Retinal pigment epithelial cell (primary cell): ENCODE data around the gene CCDC134.

Experiments
- DNase-seq: peaks from one replicate; pipeline ENCODE4 v3.0.0-alpha.2; 2010; ENCODE audit warnings: low read depth
- H3K4me3 ChIP-seq: 2 replicates; pipeline ENCODE4 v1.5.1; 2011; ENCODE audit warnings: mild to moderate bottlenecking, low read length, control low read depth, moderate library complexity
- TF ChIP-seq, protein P1 (sequence below): conservative IDR thresholded peaks from 2 replicates; pipeline ENCODE4 v1.5.1; 2011; ENCODE audit warnings: low read depth, low read length, control low read depth, inconsistent platforms

CCDC134 gene

DNA sequence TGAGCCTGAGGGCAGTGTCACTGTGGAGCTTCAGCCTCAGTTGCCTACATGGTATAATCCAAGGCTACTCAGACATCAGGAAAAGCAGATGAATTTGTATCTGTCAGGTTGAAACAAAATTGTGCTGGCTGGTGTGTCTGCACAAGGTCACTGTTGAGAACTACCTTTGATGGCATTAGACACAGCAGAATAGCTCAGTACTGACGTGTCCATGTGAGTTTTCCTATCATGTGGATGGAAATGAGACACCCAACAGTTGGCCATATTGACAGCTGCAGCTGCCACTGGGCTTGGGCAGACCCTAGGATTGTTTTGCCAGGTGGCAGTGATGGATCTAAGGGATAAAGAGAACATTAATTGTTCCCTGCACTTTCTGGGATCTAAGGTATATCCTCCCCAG is 15.8 kb downstream of the CCDC134 start:
- TF ChIP-seq, protein P1, sequence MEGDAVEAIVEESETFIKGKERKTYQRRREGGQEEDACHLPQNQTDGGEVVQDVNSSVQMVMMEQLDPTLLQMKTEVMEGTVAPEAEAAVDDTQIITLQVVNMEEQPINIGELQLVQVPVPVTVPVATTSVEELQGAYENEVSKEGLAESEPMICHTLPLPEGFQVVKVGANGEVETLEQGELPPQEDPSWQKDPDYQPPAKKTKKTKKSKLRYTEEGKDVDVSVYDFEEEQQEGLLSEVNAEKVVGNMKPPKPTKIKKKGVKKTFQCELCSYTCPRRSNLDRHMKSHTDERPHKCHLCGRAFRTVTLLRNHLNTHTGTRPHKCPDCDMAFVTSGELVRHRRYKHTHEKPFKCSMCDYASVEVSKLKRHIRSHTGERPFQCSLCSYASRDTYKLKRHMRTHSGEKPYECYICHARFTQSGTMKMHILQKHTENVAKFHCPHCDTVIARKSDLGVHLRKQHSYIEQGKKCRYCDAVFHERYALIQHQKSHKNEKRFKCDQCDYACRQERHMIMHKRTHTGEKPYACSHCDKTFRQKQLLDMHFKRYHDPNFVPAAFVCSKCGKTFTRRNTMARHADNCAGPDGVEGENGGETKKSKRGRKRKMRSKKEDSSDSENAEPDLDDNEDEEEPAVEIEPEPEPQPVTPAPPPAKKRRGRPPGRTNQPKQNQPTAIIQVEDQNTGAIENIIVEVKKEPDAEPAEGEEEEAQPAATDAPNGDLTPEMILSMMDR: no peak
- no peak for DNase-seq

DNA sequence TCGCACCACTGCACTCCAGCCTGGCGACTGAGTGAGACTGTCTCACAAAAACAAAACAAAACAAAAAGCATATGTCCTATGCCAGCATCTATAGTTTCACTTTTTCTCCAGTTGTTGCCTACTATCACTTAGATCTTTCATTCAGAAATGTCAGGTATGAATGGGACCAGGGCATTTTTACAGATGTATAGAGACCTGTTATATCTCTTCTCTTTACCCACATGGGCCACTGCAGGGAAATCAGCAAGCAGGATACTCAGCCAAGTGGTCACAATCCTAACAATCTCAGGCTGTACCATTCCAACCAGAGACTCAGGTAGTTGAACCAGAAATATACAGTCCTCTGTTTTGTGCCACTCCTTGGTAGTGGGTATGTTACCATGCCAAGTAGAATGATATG is 16.4 kb downstream of the CCDC134 start:
- H3K4me3 ChIP-seq: no peak overlapping the region
- TF ChIP-seq, protein P1: no peak
- no peak for DNase-seq

More for the DNA sequence above, 15.8 kb downstream of the CCDC134 start:
- H3K4me3 ChIP-seq: no peak overlapping the region

DNA sequence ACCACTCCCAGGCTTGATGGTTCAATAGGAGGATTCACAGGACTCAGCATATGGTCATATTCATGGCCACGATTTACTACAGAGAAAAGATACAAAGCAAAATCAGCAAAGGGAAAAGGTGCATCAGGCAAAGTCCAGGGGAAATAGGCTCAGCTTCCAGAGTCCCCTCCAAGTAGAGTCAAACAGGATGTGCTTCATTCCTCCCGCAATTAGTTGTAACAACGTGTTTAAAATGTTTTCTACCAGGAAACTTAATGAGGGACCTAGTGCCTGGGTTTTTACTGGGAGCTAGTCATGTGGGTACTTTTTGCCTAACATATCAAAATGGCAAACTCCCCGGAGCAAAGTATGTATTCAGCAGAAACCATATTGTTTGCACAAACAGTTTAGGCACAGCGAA is 17.5 kb downstream of the CCDC134 start:
- DNase-seq: no peak
- TF ChIP-seq, protein P1: no peak
- H3K4me3 ChIP-seq: no peak overlapping the region

DNA sequence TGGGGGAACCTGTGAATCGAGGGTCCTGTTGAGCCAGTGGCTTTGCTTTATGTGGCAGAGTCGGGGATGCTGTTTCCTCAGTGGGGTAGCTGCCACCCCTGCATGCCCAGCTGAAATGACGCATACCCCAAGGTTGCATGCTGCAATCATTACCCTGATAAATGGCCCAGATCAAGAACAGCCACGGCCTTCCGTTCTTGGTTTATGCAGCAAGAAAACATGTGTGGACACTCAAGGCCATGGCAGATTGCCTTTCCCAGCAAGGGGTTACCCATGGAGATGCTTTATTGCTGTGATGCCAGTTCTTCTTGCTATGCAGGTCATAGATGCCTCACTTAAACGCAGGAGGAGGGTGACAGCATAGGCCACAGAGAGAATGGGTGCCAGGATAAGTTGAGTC is 18.1 kb downstream of the CCDC134 start:
- no peak for DNase-seq
- no peak overlapping the region for H3K4me3 ChIP-seq
- TF ChIP-seq, protein P1: no peak

DNA sequence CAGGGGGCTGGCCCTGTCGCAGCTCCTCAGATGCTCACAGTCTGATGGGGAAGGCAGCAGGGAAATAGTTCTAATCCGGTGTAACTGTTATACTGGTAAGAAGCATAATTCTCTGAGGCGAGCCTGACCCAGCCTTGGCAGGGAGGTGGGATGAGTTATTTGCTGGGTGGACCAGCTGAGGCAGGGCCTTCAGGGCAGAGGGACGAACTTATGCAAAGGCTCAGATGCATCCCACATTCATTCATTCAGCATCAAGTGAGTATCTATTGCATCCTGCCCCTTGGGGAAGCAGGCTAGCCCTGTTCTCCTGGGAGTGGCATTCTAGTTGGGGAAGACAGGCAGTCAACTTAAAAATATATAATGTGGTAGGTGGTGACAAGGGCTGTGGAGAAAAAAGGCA is 18.8 kb downstream of the CCDC134 start:
- TF ChIP-seq, protein P1: no peak
- H3K4me3 ChIP-seq: no peak overlapping the region
- DNase-seq: no peak

DNA sequence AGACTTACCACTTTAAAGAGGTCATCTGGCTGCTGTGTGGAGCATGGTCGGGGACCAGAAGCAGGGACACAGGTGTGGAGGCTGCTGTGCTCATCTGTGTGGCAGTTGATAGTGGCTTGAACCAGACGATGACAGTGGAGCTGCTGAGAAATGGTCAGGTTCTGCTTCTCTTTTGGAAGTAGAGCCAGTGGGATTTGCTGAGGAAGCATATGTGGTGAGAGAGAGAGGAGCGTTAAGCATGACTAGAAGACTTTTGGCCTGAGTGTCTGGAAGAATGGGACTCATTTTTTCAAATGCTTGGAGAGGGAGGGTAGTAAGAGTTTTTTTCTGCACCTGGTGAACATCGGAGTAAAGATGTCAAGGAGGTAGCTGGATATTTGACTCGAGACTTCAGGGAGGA is 20.0 kb downstream of the CCDC134 start:
- TF ChIP-seq, protein P1: no peak
- H3K4me3 ChIP-seq: no peak overlapping the region
- DNase-seq: no peak

DNA sequence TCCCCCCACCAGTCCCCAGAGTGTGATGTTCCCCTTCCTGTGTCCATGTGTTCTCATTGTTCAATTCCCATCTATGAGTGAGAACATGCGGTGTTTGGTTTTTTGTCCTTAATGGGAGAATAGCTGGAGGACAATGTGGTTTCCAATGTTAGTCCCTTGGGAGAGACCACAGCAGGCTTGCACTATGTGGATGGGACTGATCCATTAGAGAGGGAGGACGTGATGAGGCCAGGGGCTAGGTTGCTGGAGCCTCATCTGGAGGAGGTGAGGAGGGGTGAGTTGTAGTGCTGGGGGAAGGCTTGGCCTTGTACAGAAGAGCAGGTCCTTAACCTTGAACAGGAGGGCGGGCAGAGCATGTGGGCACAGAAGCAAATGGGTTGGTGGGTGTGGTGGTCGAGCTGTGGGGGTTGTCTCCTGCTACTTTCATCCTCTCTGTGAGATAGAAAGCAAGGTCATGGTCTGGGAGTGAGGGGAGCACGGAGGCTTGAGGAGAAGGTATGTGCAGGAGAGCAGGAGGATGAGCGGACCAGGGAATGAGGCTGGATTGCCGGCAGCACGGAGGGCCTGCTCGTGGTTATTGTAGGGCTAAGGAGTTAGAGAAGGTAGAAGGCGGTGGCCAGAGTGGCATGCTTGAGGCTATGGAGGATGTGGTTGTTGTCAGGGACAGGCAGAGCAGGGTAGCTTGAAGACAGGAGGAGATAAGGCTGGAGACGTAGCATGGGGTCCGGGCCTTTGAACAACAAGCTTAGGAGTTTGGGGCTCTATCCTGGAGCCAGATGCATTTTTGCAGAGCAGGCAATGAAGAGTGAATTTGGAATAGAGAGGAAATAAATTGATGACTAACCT is 21.2 kb downstream of the CCDC134 start:
- no peak overlapping the region for H3K4me3 ChIP-seq
- DNase-seq: no peak
- TF ChIP-seq, protein P1: no peak
